HepG2 (cell line): ENCODE measurements around the gene ZNFX1. TPM values are rescaled to one million over a fixed set of nuclear protein-coding genes. Genes with fewer than 3 reads are reported as not detected.

Experiments
- DR1 ChIP-seq: sonication (generic); formaldehyde crosslinking; IDR thresholded peaks from 2 replicates; pipeline ENCODE4 v1.8.0; 2021; ENCODE audit warnings: mild to moderate bottlenecking, missing genetic modification reagents, inconsistent platforms
- EHMT2 ChIP-seq: fragments of 200-600 bp; sonication (generic); IDR thresholded peaks from 2 replicates; pipeline ENCODE4 v1.7.0; 2017; ENCODE audit warnings: antibody characterized with exemption, low read depth, low read length, borderline replicate concordance
- HNF1B ChIP-seq: sonication (generic); formaldehyde crosslinking; IDR thresholded peaks from 2 replicates; pipeline ENCODE4 v1.5.1; 2020; ENCODE audit warnings: mild to moderate bottlenecking, moderate library complexity, missing genetic modification reagents
- IRF1 ChIP-seq: sonication (generic); formaldehyde crosslinking; IDR thresholded peaks from 2 replicates; pipeline ENCODE4 v1.4.0; 2020; ENCODE audit warnings: low read depth, mild to moderate bottlenecking, missing genetic modification reagents
- PLSCR1 ChIP-seq: sonication (generic); formaldehyde crosslinking; IDR thresholded peaks from 2 replicates; pipeline ENCODE4 v1.5.0; 2020; ENCODE audit warnings: missing genetic modification reagents, mild to moderate bottlenecking, borderline replicate concordance
- RNF219 ChIP-seq: sonication (generic); formaldehyde crosslinking; IDR thresholded peaks from 2 replicates; pipeline ENCODE4 v1.5.0; 2020; ENCODE audit warnings: mild to moderate bottlenecking, missing genetic modification reagents
- TGIF2 ChIP-seq: IDR thresholded peaks from 2 replicates; pipeline ENCODE4 v1.6.1; 2016; ENCODE audit warnings: control low read depth, missing compliant biosample characterization
- ZBTB44 ChIP-seq: sonication (generic); formaldehyde crosslinking; IDR thresholded peaks from 2 replicates; pipeline ENCODE4 v1.4.0; 2020; ENCODE audit warnings: missing genetic modification reagents
- ZGPAT ChIP-seq: IDR thresholded peaks from 2 replicates; pipeline ENCODE4 v1.6.1; 2016; ENCODE audit warnings: mild to moderate bottlenecking
- ZNF280B ChIP-seq: sonication (generic); formaldehyde crosslinking; IDR thresholded peaks from 2 replicates; pipeline ENCODE4 v1.5.0; 2020; ENCODE audit warnings: missing genetic modification reagents, mild to moderate bottlenecking, borderline replicate concordance
- ZNF737 ChIP-seq: sonication (generic); formaldehyde crosslinking; IDR thresholded peaks from 2 replicates; pipeline ENCODE4 v1.5.0; 2020; ENCODE audit warnings: missing genetic modification reagents, mild to moderate bottlenecking, borderline replicate concordance
- polyA plus RNA-seq, 8 experiments: library from polyadenylated mRNA; depleted of rRNA in 3 of 8; stranded (reverse) in 7 of 8; unstranded in 1 of 8; fragments of >200 nt; fragmentation: Illumina TruSeq in 4 of 8; extraction: Trizol in 4 of 8; gene quantifications; 2 replicates each; pipeline versions ENCODE4 v1.2.1 to v1.2.3, GENCODE V29; 2011 to 2016; ENCODE audit warnings: low read depth in 4 of 8, missing spikeins in 1 of 8, mixed read lengths in 1 of 8; ENCODE audit not compliant: insufficient read depth in 1 of 8
- total RNA-seq, 5 experiments: library from RNA; depleted of rRNA; stranded (reverse); fragments of >200 nt; fragmentation: Illumina TruSeq; extraction: Trizol; gene quantifications; 2 replicates each; pipeline ENCODE4 v1.2.3, GENCODE V29; 2016; ENCODE audit warnings: low read depth in 1 of 5

The ZNFX1 gene
- total and polyA plus RNA-seq, 2 of the 13 experiments (the other 11 are each of a cell fraction or from before 2014, with no cell fraction given) = 2.9 to 11.1 TPM

- TF ChIP-seq ZNF280B (CRISPR knock-in tag) = no peak
- peak; percentile 94 for TF ChIP-seq ZGPAT
- peak; percentile 100 for TF ChIP-seq IRF1 (CRISPR knock-in tag)
- peak; percentile 99 for TF ChIP-seq ZNF737 (CRISPR knock-in tag)
- no peak for TF ChIP-seq EHMT2
- TF ChIP-seq ZBTB44 = peak; percentile 98
- no peak for TF ChIP-seq PLSCR1 (CRISPR knock-in tag)
- peak; percentile 100 for TF ChIP-seq DR1 (CRISPR knock-in tag)
- no peak; the same call in 1 of the 2 replicates for TF ChIP-seq RNF219 (CRISPR knock-in tag)
- peak; percentile 99 for TF ChIP-seq TGIF2
- peak; percentile 64; the same call in 1 of the 2 replicates for TF ChIP-seq HNF1B (CRISPR knock-in tag)
Measured at GRCh38 chr20:49278036-49278817, at the start of gene ZNFX1 (continued).
